Effector memory CD4-positive, alpha-beta T cell (primary cell): ENCODE measurements around the gene IMPDH2.

ENCODE experiments used
- DNase-seq, 3 donors: peaks; one replicate each; pipeline ENCODE4 v3.0.0-alpha.2; 2020
- H3K27ac ChIP-seq: 2 replicates; pipeline ENCODE4 v1.7.0; 2013; ENCODE audit warnings: mild to moderate bottlenecking, low read length, moderate library complexity; ENCODE audit not compliant: insufficient read depth, poor library complexity, severe bottlenecking
- H3K27me3 ChIP-seq: replicated peaks from 2 replicates; pipeline ENCODE4 v1.7.0; 2013; ENCODE audit warnings: mild to moderate bottlenecking, low read length; ENCODE audit not compliant: insufficient read depth, control insufficient read depth, poor library complexity, severe bottlenecking
- H3K36me3 ChIP-seq: 2 replicates; pipeline ENCODE4 v1.7.0; 2013; ENCODE audit warnings: mild to moderate bottlenecking, low read length, moderate library complexity; ENCODE audit not compliant: control insufficient read depth, insufficient read depth
- H3K4me1 ChIP-seq: 2 replicates; pipeline ENCODE4 v1.7.0; 2013; ENCODE audit warnings: low read length, mild to moderate bottlenecking; ENCODE audit not compliant: control insufficient read depth, insufficient read depth, poor library complexity, severe bottlenecking
- H3K4me3 ChIP-seq: 2 replicates; pipeline ENCODE4 v1.7.0; 2013; ENCODE audit warnings: low read length, low read depth, mild to moderate bottlenecking; ENCODE audit not compliant: insufficient read depth, poor library complexity, severe bottlenecking
- H3K9me3 ChIP-seq: 2 replicates; pipeline ENCODE4 v1.7.0; 2013; ENCODE audit warnings: mild to moderate bottlenecking, low read length, moderate library complexity; ENCODE audit not compliant: control insufficient read depth
- total RNA-seq, 3 donors: gene quantifications; one replicate each; lab custom pipeline; 2026; lab: John Stamatoyannopoulos, UW

IMPDH2 gene
- 11.9 to 17.4 (median 16.5) reads per million in 3 donors for total RNA-seq

DNA sequence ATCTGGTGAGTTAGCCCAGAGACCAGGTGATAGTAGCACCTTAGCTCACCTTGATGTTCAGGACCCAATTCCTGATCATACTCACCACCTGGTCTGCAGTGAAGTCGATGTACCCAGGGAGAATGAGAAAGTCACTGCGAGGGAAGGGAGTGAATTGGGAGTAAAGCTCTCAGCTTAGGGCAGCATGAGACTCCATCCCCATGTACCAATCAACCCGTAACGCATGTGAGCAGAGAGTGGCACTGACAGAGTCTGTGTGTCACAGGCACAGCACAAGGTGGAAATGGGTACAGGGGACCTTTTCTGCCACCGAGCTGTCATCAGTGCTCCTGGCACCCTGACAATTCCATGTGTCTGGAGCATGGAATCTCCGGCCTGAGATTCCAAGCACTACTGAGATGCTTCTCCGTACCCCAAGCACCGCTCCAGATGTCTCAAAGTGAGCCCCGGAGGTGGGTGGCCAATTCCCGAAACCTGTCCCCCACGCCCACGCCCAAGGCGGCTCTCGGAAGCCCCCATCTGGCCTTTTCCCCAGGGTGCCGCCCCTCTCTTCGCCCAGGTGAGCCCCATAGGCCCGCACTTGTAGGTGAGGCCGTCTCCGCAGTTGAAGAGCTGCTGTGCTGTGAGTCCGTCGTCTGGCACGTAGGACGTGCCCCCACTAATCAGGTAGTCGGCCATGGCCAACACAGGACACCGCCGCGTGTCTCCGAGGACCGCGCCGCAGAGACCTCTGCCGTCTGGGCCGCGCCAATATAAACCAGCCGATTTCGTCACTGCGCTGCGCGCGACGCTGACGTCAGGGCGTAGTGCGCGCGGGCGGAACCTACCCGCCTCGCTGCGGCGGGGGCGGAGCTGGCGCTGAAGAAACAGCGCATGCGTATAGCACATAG is at the start of gene IMPDH2:
Gene IMPDH2, minus strand, starts transcription at position 726 of the 890 bp plus-strand sequence. Its CDS starts 48 bp downstream, at position 678.
- peaks cover 12% of the 10 kb centered on the region for H3K4me1 ChIP-seq

DNA sequence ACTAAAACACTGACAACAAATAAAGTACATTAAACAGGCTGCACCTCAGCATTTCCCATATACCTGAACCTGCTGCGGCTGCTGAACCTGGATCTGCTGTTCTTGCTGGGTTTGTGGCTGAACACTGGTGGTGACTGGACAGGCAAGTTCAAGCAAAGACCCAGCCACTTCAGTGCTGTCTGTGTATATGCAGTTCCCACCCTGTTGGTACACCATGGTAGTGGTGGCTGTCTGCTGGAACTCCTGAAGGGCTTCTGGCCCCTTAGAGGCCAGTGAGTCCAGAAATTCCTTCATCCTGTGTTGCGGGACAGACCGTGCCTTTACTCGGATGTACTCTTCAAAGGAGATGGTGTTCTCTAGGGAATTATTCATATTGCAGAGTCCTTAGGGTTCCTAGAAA is 47.4 kb upstream of the IMPDH2 start:
- Histone ChIP-seq H3K9me3 (no peaks in the 10 kb centered on the region), H3K36me3 (peaks cover 70% of the 10 kb centered on the region), H3K4me3 (no peak overlapping the region), H3K27me3 (no peaks in the 10 kb centered on the region), H3K27ac (no peak overlapping the region), H3K4me1 (no peaks in the 10 kb centered on the region)
- no peak for DNase-seq

More for the DNA sequence above, at the start of gene IMPDH2:
- H3K36me3 ChIP-seq = peaks cover 61% of the 10 kb centered on the region
- peak within 1 kb of the TSS; percentile 78 for H3K4me3 ChIP-seq
- H3K27ac ChIP-seq = peak within 1 kb of the TSS; percentile 92
- H3K27me3 ChIP-seq = no peaks in the 10 kb centered on the region
- peak; percentile 86 to 91 (median 89) for DNase-seq
- H3K9me3 ChIP-seq = no peaks in the 10 kb centered on the region

DNA sequence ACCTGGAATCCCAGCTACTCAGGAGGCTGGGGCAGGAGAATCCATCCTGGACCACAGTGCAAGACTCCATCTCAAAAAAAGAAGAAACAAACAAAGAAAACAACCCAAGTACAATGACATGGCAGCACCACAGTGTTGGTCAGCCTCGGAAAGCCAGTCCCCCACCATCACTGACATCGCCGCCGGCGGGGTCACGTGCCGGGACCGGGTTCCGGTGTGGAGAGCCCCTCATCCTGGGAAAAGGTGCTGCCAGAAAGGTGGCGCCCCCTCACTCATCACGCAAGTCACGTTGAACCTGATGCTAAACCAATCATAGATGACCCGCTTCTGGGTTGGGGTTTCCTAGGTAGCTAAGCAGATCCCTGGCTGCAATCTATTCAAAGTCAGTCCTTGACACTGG is 46.9 kb upstream of the IMPDH2 start:
- DNase-seq = no peak
- Histone ChIP-seq H3K4me3 (no peak overlapping the region), H3K9me3 (no peaks in the 10 kb centered on the region), H3K27me3 (no peaks in the 10 kb centered on the region), H3K27ac (no peak overlapping the region), H3K36me3 (peaks cover 74% of the 10 kb centered on the region), H3K4me1 (no peaks in the 10 kb centered on the region)

DNA sequence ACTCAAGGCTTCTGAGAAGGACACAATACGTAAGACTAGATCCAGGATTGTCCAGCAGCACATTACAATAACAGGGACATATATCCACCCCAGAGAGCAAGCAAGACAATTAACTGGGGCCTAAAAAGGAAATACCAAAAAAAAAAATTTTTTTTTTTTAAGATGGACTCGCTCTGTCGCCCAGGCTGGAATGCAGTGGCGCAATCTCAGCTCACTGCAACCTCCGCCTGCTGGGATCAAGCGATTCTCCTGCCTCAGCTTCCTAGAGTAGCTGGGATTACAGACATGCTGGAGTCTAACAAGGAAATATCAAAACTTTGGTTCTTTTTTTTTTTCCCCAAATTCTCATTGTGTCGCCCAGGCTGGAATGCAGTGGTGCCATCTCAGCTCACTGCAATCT is 28.8 kb upstream of the IMPDH2 start:
- no peak overlapping the region for H3K4me3 ChIP-seq
- no peak for DNase-seq
- H3K9me3 ChIP-seq = no peaks in the 10 kb centered on the region
- H3K27me3 ChIP-seq = no peaks in the 10 kb centered on the region
- no peak overlapping the region for H3K27ac ChIP-seq
- peaks cover 42% of the 10 kb centered on the region for H3K36me3 ChIP-seq
- H3K4me1 ChIP-seq = no peaks in the 10 kb centered on the region

DNA sequence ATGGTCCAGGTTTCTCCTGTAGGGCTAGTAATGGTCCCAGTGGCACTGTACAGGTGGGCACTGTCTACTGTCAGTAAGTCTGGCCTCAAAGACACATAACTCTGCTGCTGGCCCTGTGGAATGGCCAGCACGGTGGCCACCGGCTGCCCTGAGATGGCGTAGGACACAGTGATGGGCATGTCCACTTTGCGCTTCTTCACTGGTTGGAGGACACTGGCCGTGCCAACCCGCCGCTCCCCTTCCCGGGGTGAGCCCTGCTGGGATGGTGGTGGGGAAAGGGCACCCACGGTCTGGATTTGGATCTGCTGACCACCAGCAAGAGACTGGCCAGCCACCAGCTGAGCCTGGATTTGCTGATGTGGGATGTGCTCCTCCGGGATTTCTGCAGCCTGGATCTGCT is 28.1 kb upstream of the IMPDH2 start:
- no peak overlapping the region for H3K4me3 ChIP-seq
- no peak overlapping the region for H3K27ac ChIP-seq
- no peaks in the 10 kb centered on the region for H3K9me3 ChIP-seq
- H3K27me3 ChIP-seq = no peaks in the 10 kb centered on the region
- H3K4me1 ChIP-seq = no peaks in the 10 kb centered on the region
- no peak for DNase-seq
- H3K36me3 ChIP-seq = peaks cover 42% of the 10 kb centered on the region

DNA sequence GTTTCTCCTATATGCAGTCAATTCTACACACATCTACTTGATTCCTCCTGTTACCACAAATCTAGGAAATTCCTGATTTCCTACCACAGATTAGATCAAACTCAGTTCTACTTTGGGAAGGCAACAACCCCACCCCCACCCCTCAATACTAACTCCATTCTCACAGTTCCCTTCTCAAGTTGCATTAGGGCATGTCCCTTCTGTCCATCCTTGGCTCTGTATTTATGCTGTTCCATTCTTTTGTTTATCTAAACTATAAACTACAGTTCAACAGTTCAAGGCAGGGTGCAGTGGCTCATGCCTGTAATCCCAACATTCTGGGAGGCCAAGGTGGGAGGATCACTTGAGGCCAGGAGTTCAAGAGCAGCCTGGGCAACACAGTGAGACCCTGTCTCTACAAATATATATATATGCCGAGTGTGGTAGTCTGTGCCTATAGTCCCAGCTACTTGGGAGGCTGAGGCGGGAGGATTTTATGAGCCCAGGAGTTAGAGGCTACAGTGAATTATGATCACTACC is 25.2 kb upstream of the IMPDH2 start:
- Histone ChIP-seq H3K9me3 (no peaks in the 10 kb centered on the region), H3K36me3 (peaks cover 47% of the 10 kb centered on the region), H3K4me3 (no peak overlapping the region), H3K27ac (no peak overlapping the region), H3K27me3 (no peaks in the 10 kb centered on the region), H3K4me1 (no peaks in the 10 kb centered on the region)
- no peak for DNase-seq

DNA sequence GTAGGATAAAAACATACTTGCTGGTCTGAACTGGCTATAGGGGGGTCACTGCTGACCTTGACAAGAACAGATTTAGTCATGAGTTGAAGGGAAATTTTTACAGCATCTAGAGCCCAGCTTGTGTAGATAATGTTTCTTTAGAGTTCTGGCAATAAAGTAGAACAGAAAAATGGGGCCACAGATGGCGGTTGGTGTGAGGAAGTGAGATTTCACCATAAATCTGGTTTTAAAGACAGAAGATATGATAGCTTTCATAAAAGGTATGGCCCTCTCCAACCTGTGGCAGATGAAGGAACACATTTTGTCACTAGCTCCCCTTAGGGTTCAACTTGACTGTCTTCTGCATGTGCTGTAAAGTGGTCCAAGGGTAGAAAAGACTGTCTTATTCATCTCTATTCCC is 24.3 kb upstream of the IMPDH2 start:
- Histone ChIP-seq H3K27ac (no peak overlapping the region), H3K4me1 (no peaks in the 10 kb centered on the region), H3K4me3 (no peak overlapping the region), H3K36me3 (peaks cover 47% of the 10 kb centered on the region), H3K9me3 (no peaks in the 10 kb centered on the region), H3K27me3 (no peaks in the 10 kb centered on the region)
- no peak for DNase-seq

DNA sequence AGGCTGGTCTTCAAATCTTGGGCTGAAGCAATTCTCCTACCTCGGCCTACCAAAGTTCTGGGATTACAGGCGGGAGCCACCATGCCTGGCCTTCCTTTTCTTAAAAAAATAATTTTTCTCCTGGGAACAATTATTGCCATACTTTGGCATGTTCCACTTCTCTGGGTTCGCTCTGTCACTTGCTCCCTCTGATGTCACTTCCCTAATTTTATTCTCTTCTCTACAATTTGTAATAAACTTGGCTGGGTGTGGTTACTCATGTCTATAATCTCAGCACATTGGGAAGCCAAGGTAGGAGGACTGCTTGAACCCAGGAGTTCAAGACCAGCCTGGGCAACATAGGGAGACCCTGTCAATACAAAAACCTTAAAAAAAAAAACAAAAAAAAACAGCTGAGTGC is 6.1 kb upstream of the IMPDH2 start:
- no peak for DNase-seq
- Histone ChIP-seq H3K27me3 (no peaks in the 10 kb centered on the region), H3K36me3 (peaks cover 55% of the 10 kb centered on the region), H3K27ac (no peak overlapping the region), H3K4me1 (no peaks in the 10 kb centered on the region), H3K4me3 (no peak overlapping the region), H3K9me3 (no peaks in the 10 kb centered on the region)

DNA sequence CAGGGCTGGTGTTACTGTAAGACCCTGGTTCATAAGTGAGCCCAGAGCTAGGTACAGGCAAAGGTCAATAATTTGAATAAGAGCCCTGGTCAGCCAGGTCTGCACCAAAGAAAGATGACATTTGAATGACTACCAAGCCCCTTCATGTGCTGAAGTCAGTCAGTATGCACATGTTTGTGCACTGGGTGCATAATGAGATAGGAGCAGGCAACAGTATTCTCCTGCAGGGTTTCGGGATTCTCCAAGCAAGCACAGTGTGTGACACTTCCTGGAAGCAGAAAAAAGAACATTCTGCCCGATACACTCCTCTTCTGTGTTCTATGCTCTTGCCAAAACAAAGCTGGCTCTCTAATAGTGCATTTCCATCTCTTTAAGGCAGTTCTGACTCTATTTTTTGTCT is 5.5 kb upstream of the IMPDH2 start:
- Histone ChIP-seq H3K27me3 (no peaks in the 10 kb centered on the region), H3K4me3 (no peak overlapping the region), H3K4me1 (no peaks in the 10 kb centered on the region), H3K9me3 (no peaks in the 10 kb centered on the region), H3K27ac (no peak overlapping the region), H3K36me3 (peaks cover 51% of the 10 kb centered on the region)
- DNase-seq = no peak

DNA sequence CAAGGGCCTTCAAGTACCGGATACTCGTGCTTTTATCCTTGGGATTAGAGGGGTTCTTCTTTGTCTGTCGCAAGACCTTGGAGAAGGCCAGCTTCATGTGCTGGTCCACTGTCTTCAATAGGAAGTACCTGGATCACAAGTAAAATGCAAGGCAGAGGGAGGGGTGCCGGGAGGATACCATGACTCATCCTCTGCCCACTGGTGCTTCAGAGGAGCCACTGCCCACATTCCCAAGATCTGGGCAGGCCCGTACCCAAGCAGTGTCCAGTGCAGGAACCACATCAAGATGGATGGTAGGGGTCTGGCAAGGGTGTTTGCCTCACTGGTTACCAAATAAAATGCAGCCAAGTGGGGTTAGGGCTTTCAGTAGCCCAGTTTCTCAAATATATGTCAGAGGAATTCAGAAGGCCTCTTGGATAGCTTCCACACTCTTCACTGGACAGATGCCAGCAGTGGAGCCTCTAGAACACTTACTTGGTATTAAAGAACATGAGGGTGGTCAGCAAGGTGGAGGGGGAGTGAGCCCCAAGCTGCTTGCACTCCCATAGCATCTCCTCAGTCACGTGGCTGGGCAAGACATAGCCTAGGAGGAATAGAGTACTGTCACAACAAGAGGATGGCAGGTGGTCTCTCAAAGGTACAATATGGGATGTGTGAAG is 3.6 kb upstream of the IMPDH2 start:
- Histone ChIP-seq H3K4me1 (peaks cover 12% of the 10 kb centered on the region), H3K4me3 (no peak overlapping the region), H3K36me3 (peaks cover 51% of the 10 kb centered on the region), H3K9me3 (no peaks in the 10 kb centered on the region), H3K27ac (no peak overlapping the region), H3K27me3 (no peaks in the 10 kb centered on the region)
- DNase-seq = no peak
